HCT116 (cell line): ENCODE measurements around the gene C11orf58. TPM values are rescaled to one million over a fixed set of nuclear protein-coding genes. Genes with fewer than 3 reads are reported as not detected.

Experiments
- ATAC-seq: fragments of 200-7000 bp; cut with Tn5 transposase; 2 replicates; pipeline ENCODE4 v1.9.1; 2020; ENCODE audit warnings: mild to moderate bottlenecking, moderate library complexity
- BruUV-seq: library from RNA; stranded (reverse); fragments of 400-500 nt; replicated peaks from 2 replicates; lab custom pipeline; 2021; lab: Mats Ljungman, UMichigan
- CTCF ChIA-PET: fragments of 300-600 bp; sonication (Branson Sonifier 250); formaldehyde crosslinking; loops from one replicate; lab custom pipeline; 2021; ENCODE audit warnings: antibody characterized with exemption; lab: Charles Lee
- POLR2A ChIA-PET: fragments of 300-600, 350-600 bp; sonication (Branson Sonifier 250); formaldehyde crosslinking; loops from one replicate; lab custom pipeline; 2021; ENCODE audit warnings: antibody characterized with exemption; lab: Charles Lee
- RAD21 ChIA-PET, 2 experiments: fragments of 300-600 bp; sonication (Branson Sonifier 250); formaldehyde crosslinking; loops; one replicate each; lab custom pipeline; 2023; ENCODE audit warnings: low total read pairs in 2 of 2; ENCODE audit not compliant: uncharacterized antibody in 2 of 2, unreplicated experiment in 2 of 2, low non-redundant PET in 1 of 2; lab: Charles Lee
- DNase-seq: peaks from one replicate; pipeline ENCODE4 v3.0.0-alpha.2; 2010; ENCODE audit warnings: low read depth, low spot score
- H2AFZ ChIP-seq: fragments of 200-600 bp; shearing (Covaris generic), sonication (generic); 2 replicates; pipeline ENCODE4 v1.6.1; 2017; ENCODE audit warnings: low read depth, mixed run types, mixed read lengths, antibody characterized with exemption, low read length; ENCODE audit not compliant: poor library complexity, severe bottlenecking
- H3K27ac ChIP-seq: 2 replicates; pipeline ENCODE4 v1.5.1; 2012; ENCODE audit warnings: low read depth, low read length
- H3K27me3 ChIP-seq: fragments of 200-600 bp; sonication (generic); 2 replicates; pipeline ENCODE4 v1.6.1; 2016; ENCODE audit warnings: mixed run types, low read length, mixed read lengths; ENCODE audit not compliant: insufficient read depth
- H3K36me3 ChIP-seq, 2 experiments: fragments of 200-500 bp in 1 of 2; fragments of 200-600 bp in 1 of 2; sonication (Bioruptor generic) in 1 of 2; sonication (generic) in 1 of 2; 2 replicates each; pipeline versions ENCODE4 v1.5.1 to v1.6.1; 2014 to 2016; ENCODE audit warnings: low read length in 2 of 2, inconsistent platforms in 1 of 2, mixed read lengths in 1 of 2, mixed run types in 1 of 2; ENCODE audit not compliant: insufficient read depth in 2 of 2, control insufficient read depth in 1 of 2
- H3K4me1 ChIP-seq, 2 experiments: fragments of 200-600 bp in 1 of 2; sonication (generic) in 1 of 2; 2 replicates each; pipeline versions ENCODE4 v1.5.1 to v1.6.1; 2012 to 2017; ENCODE audit warnings: low read length in 2 of 2, inconsistent platforms in 1 of 2, mild to moderate bottlenecking in 1 of 2, mixed read lengths in 1 of 2, mixed run types in 1 of 2, moderate library complexity in 1 of 2; ENCODE audit not compliant: insufficient read depth in 2 of 2, control insufficient read depth in 1 of 2
- H3K4me2 ChIP-seq: fragments of 200-600 bp; sonication (generic); 2 replicates; pipeline ENCODE4 v1.6.1; 2017; ENCODE audit warnings: mixed run types, low read length, mixed read lengths
- H3K4me3 ChIP-seq, 2 experiments: fragments of 200-600 bp in 1 of 2; sonication (generic) in 1 of 2; replicated peaks in 1 of 2; 2 replicates each; pipeline ENCODE4 v1.5.1; 2011 to 2016; ENCODE audit warnings: low read length in 2 of 2, control low read depth in 1 of 2, low read depth in 1 of 2, mild to moderate bottlenecking in 1 of 2, mixed read lengths in 1 of 2, mixed run types in 1 of 2
- H3K79me2 ChIP-seq: fragments of 200-600 bp; sonication (generic); 2 replicates; pipeline ENCODE4 v1.6.1; 2017; ENCODE audit warnings: mild to moderate bottlenecking, mixed run types, low read length, moderate library complexity, mixed read lengths; ENCODE audit not compliant: insufficient read depth
- H3K9ac ChIP-seq: fragments of 200-600 bp; sonication (generic); 2 replicates; pipeline ENCODE4 v1.6.1; 2016; ENCODE audit warnings: low read length, mixed read lengths
- H3K9me2 ChIP-seq: fragments of 200-600 bp; sonication (generic), shearing (Covaris generic); 2 replicates; pipeline ENCODE4 v1.6.1; 2017; ENCODE audit warnings: mixed run types, mild to moderate bottlenecking, moderate library complexity; ENCODE audit not compliant: insufficient read depth
- H3K9me3 ChIP-seq, 2 experiments: fragments of 200-500 bp in 1 of 2; fragments of 200-600 bp in 1 of 2; sonication (Bioruptor generic) in 1 of 2; sonication (generic) in 1 of 2; 2 replicates each; pipeline ENCODE4 v1.6.1; 2014 to 2017; ENCODE audit warnings: low read length in 2 of 2, mixed read lengths in 2 of 2, inconsistent platforms in 1 of 2, low read depth in 1 of 2, mild to moderate bottlenecking in 1 of 2, mixed run types in 1 of 2, moderate library complexity in 1 of 2; ENCODE audit not compliant: control insufficient read depth in 1 of 2, insufficient read depth in 1 of 2
- H4K20me1 ChIP-seq: fragments of 200-600 bp; sonication (generic), shearing (Covaris generic); 2 replicates; pipeline ENCODE4 v1.6.1; 2017; ENCODE audit warnings: mixed run types, mild to moderate bottlenecking, moderate library complexity; ENCODE audit not compliant: insufficient read depth
- ATF3 ChIP-seq: IDR thresholded peaks from 2 replicates; pipeline ENCODE4 v1.6.1; 2012
- CEBPB ChIP-seq: IDR thresholded peaks from 2 replicates; pipeline ENCODE4 v1.6.1; 2012; ENCODE audit warnings: low read depth
- CTCF ChIP-seq, 3 experiments: fragments of 200-600 bp in 1 of 3; sonication (generic) in 1 of 3; IDR thresholded peaks in 2 of 3; conservative IDR thresholded peaks in 1 of 3; 2 replicates each; pipeline ENCODE4 v1.5.1; 2012 to 2017; ENCODE audit warnings: low read depth in 2 of 3, low read length in 2 of 3, antibody characterized with exemption in 1 of 3, borderline replicate concordance in 1 of 3, control low read depth in 1 of 3, mild to moderate bottlenecking in 1 of 3, mixed read lengths in 1 of 3, mixed run types in 1 of 3, moderate library complexity in 1 of 3; ENCODE audit not compliant: insufficient read depth in 1 of 3
- EZH2 ChIP-seq: fragments of 200-600 bp; sonication (generic); IDR thresholded peaks from 2 replicates; pipeline ENCODE4 v1.6.1; 2017; ENCODE audit warnings: antibody characterized with exemption, mixed run types
- EZH2phosphoT487 ChIP-seq: fragments of 200-600 bp; IDR thresholded peaks from 2 replicates; pipeline ENCODE4 v1.6.1; 2018; ENCODE audit warnings: antibody characterized with exemption, borderline replicate concordance
- FOSL1 ChIP-seq: IDR thresholded peaks from 2 replicates; pipeline ENCODE4 v1.6.1; 2012; ENCODE audit warnings: low read depth
- JUND ChIP-seq: IDR thresholded peaks from 2 replicates; pipeline ENCODE4 v1.6.1; 2012
- MAX ChIP-seq: IDR thresholded peaks from 2 replicates; pipeline ENCODE4 v1.6.1; 2012
- POLR2AphosphoS5 ChIP-seq: IDR thresholded peaks from 2 replicates; pipeline ENCODE4 v1.6.1; 2011; ENCODE audit warnings: mild to moderate bottlenecking, low read depth, low read length, moderate library complexity
- RAD21 ChIP-seq: IDR thresholded peaks from 2 replicates; pipeline ENCODE4 v1.6.1; 2012; ENCODE audit warnings: low read depth, mild to moderate bottlenecking
- SIN3A ChIP-seq: IDR thresholded peaks from 2 replicates; pipeline ENCODE4 v1.6.1; 2012; ENCODE audit warnings: low read depth
- TCF7L2 ChIP-seq: IDR thresholded peaks from 2 replicates; pipeline ENCODE4 v1.7.0; 2011; ENCODE audit warnings: borderline replicate concordance, inconsistent platforms; ENCODE audit not compliant: insufficient read depth, insufficient read length; ENCODE audit errors: extremely low read depth
- intact Hi-C: fragments of 100-400 bp; cut with micrococcal nuclease; formaldehyde crosslinking; loops from 2 replicates; pipeline ENCODE4 v1.10.0; 2022
- total RNA-seq: library from RNA; stranded (reverse); gene quantifications from one replicate; pipeline ENCODE4 v1.2.1, GENCODE V29; 2021; ENCODE audit not compliant: unreplicated experiment

The C11orf58 gene
- total RNA-seq, 1 experiment from 2014 or later: 108 TPM

- Histone ChIP-seq H3K79me2 (no peaks in the 10 kb centered on the region), H4K20me1 (no peaks in the 10 kb centered on the region), H3K9ac (no peak overlapping the region), H3K4me2 (peak overlapping the region; percentile 69), H3K4me3 (no peak overlapping the region), H3K27me3 (no peaks in the 10 kb centered on the region), H3K4me1 (peaks cover 28 to 52% of the 10 kb centered on the region in 2 experiments), H2AFZ (no peak overlapping the region), H3K36me3 (no peaks in the 10 kb centered on the region), H3K9me2 (no peaks in the 10 kb centered on the region), H3K9me3 (no peaks in the 10 kb centered on the region), H3K27ac (no peak overlapping the region)
- BruUV-seq: no TSS peak
- ATAC-seq (no peak), DNase-seq (no peak)
- ChIA-PET RAD21 (no interaction called here), CTCF (interaction anchor here (1.5 kb wide), 1 partner anchor 29 kb away, joined by 3 read pairs; no protein-coding TSS in a partner anchor), POLR2A (no interaction called here)
- intact Hi-C loops: no loop called here
- TF ChIP-seq MAX (no peak), JUND (no peak), FOSL1 (no peak), EZH2phosphoT487 (no peak), TCF7L2 (no peak), CTCF (IDR thresholded peaks at IDR 0.05 in 2 of 3, conservative IDR thresholded peaks at IDR 0.05 in 1 of 3; ENCODE audit: borderline replicate concordance in 1 of 3, insufficient read depth in 1 of 3, low read depth in 2 of 3, low read length in 2 of 3) (no peak), CEBPB (no peak), ATF3 (no peak), POLR2AphosphoS5 (no peak), SIN3A (no peak), RAD21 (no peak), EZH2 (no peak)
These were observed 52.2 kb downstream of the C11orf58 start for GRCh38 chr11:16790486-16791190.
